Endometrium (tissue), 2 donors: ENCODE measurements around the gene CD1C.
"Not testable (repeated sequence)": the region's sequence is repeated elsewhere in the genome, so short reads cannot be mapped to it uniquely, and the experiment has no call there.

Source experiments
- FAIRE-seq: peaks from 2 replicates; lab custom pipeline; 2012; peaks lifted over from hg19 to GRCh38; lab: Jason Lieb, UNC
- donor health status: control.
- donor health status: control.

Gene CD1C

GRCh38 chr1:158329300-158329699, 39.6 kb downstream of the CD1C start:
- no peak for FAIRE-seq

GRCh38 chr1:158329733-158330132, 40.0 kb downstream of the CD1C start:
- FAIRE-seq = no peak

GRCh38 chr1:158330391-158331105, 40.8 kb downstream of the CD1C start:
- FAIRE-seq = no peak

- FAIRE-seq = no peak
Observed at GRCh38 chr1:158331106-158331425, 41.3 kb downstream of the CD1C start.

GRCh38 chr1:158331481-158332150, 41.9 kb downstream of the CD1C start, which contains the start of gene CD1B:
Gene CD1B (minus strand): TSS chr1:158331531. CDS start chr1:158331423, 108 bp downstream.
- FAIRE-seq = no peak

- no peak for FAIRE-seq
Observed at GRCh38 chr1:158333405-158334155, 43.9 kb downstream of the CD1C start.

GRCh38 chr1:158334526-158335212, 44.9 kb downstream of the CD1C start:
- FAIRE-seq = no peak

- FAIRE-seq = no peak
Observed at GRCh38 chr1:158335213-158335532, 45.5 kb downstream of the CD1C start.

GRCh38 chr1:158336413-158336812, 46.7 kb downstream of the CD1C start:
- FAIRE-seq = not testable (repeated sequence)
